Measurements from ENCODE around the gene ANKRD23.

The ANKRD23 gene

GRCh38 chr2:96813656-96814055, 30.2 kb downstream of the ANKRD23 start:
- no peaks in the 10 kb centered on the region for H3K27me3 ChIP-seq (ENCODE audit: insufficient read depth, low read length)
- H3K9me2 ChIP-seq (ENCODE audit: low read depth, low read length) = no peaks in the 10 kb centered on the region
- H3F3A ChIP-seq (ENCODE audit: insufficient read depth, low read length) = no peaks in the 10 kb centered on the region
- H3K36me3 ChIP-seq (ENCODE audit: insufficient read depth, low read length) = no peaks in the 10 kb centered on the region
- H3K4me2 ChIP-seq (ENCODE audit: low read length) = no peak overlapping the region
- no peaks in the 10 kb centered on the region for H3K9me3 ChIP-seq (ENCODE audit: low read length)
- no peak for TF ChIP-seq EZH2 (IDR thresholded peaks at IDR 0.05; ENCODE audit: borderline replicate concordance, low read length)
- TF ChIP-seq, protein P1, sequence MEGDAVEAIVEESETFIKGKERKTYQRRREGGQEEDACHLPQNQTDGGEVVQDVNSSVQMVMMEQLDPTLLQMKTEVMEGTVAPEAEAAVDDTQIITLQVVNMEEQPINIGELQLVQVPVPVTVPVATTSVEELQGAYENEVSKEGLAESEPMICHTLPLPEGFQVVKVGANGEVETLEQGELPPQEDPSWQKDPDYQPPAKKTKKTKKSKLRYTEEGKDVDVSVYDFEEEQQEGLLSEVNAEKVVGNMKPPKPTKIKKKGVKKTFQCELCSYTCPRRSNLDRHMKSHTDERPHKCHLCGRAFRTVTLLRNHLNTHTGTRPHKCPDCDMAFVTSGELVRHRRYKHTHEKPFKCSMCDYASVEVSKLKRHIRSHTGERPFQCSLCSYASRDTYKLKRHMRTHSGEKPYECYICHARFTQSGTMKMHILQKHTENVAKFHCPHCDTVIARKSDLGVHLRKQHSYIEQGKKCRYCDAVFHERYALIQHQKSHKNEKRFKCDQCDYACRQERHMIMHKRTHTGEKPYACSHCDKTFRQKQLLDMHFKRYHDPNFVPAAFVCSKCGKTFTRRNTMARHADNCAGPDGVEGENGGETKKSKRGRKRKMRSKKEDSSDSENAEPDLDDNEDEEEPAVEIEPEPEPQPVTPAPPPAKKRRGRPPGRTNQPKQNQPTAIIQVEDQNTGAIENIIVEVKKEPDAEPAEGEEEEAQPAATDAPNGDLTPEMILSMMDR (IDR thresholded peaks at IDR 0.05; ENCODE audit: low read length) = no peak
- H3K27ac ChIP-seq (ENCODE audit: low read depth, low read length, poor library complexity, severe bottlenecking) = no peak overlapping the region
- H3K79me2 ChIP-seq (ENCODE audit: insufficient read depth, low read length) = no peaks in the 10 kb centered on the region
- H3K4me3 ChIP-seq (ENCODE audit: low read depth, low read length, poor library complexity, severe bottlenecking) = no peak overlapping the region
- H2AFZ ChIP-seq (ENCODE audit: low read length) = no peak overlapping the region
- H4K20me1 ChIP-seq (ENCODE audit: insufficient read depth, low read length) = no peaks in the 10 kb centered on the region
- no peak overlapping the region for H3K9ac ChIP-seq (ENCODE audit: low read length)
- peaks cover 24% of the 10 kb centered on the region for H3K4me1 ChIP-seq (ENCODE audit: insufficient read depth, low read length, severe bottlenecking)

DNA sequence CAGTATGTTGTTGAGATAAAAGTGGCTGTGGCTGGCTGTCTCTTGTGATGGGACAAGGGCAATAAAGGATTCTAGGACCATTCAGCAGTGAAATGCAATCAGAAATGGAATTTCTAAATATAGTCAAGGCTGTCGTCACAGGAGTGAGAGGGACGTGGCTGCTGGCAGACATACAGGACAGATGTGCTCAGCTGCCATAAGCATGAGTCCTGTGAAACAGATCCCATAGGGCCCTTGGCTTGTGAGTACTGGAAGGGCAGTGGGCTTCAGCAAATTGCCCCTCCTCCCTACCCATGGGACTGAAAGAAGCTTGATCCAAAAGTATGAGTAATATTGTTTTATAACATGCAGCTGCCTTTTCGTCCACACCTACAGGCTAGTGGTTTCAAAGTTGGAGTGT, 31.9 kb downstream of the ANKRD23 start:
- H3K4me2 ChIP-seq (ENCODE audit: low read length) = no peak overlapping the region
- no peaks in the 10 kb centered on the region for H3K9me2 ChIP-seq (ENCODE audit: low read depth, low read length)
- no peaks in the 10 kb centered on the region for H3K79me2 ChIP-seq (ENCODE audit: insufficient read depth, low read length)
- no peaks in the 10 kb centered on the region for H3K27me3 ChIP-seq (ENCODE audit: insufficient read depth, low read length)
- H3K9me3 ChIP-seq (ENCODE audit: low read length) = no peaks in the 10 kb centered on the region
- no peaks in the 10 kb centered on the region for H4K20me1 ChIP-seq (ENCODE audit: insufficient read depth, low read length)
- TF ChIP-seq, protein P1 (IDR thresholded peaks at IDR 0.05; ENCODE audit: low read length) = no peak
- no peak for TF ChIP-seq EZH2 (IDR thresholded peaks at IDR 0.05; ENCODE audit: borderline replicate concordance, low read length)
- H3K9ac ChIP-seq (ENCODE audit: low read length) = no peak overlapping the region
- no peak overlapping the region for H3K27ac ChIP-seq (ENCODE audit: low read depth, low read length, poor library complexity, severe bottlenecking)
- no peak overlapping the region for H2AFZ ChIP-seq (ENCODE audit: low read length)
- no peak overlapping the region for H3K4me3 ChIP-seq (ENCODE audit: low read depth, low read length, poor library complexity, severe bottlenecking)
- H3F3A ChIP-seq (ENCODE audit: insufficient read depth, low read length) = no peaks in the 10 kb centered on the region
- H3K36me3 ChIP-seq (ENCODE audit: insufficient read depth, low read length) = no peaks in the 10 kb centered on the region
- H3K4me1 ChIP-seq (ENCODE audit: insufficient read depth, low read length, severe bottlenecking) = peaks cover 8% of the 10 kb centered on the region

- no peak overlapping the region for H3K4me3 ChIP-seq (ENCODE audit: low read depth, low read length, poor library complexity, severe bottlenecking)
- H3K27me3 ChIP-seq (ENCODE audit: insufficient read depth, low read length) = no peaks in the 10 kb centered on the region; the same call in 1 of the 2 replicates
- TF ChIP-seq EZH2 (IDR thresholded peaks at IDR 0.05; ENCODE audit: borderline replicate concordance, low read length) = no peak
- TF ChIP-seq, protein P1 (IDR thresholded peaks at IDR 0.05; ENCODE audit: low read length) = no peak
- H3K36me3 ChIP-seq (ENCODE audit: insufficient read depth, low read length) = no peaks in the 10 kb centered on the region; the same call in 1 of the 2 replicates
- H3K4me2 ChIP-seq (ENCODE audit: low read length) = no peak overlapping the region
- no peak overlapping the region for H3K27ac ChIP-seq (ENCODE audit: low read depth, low read length, poor library complexity, severe bottlenecking)
- no peaks in the 10 kb centered on the region for H3K79me2 ChIP-seq (ENCODE audit: insufficient read depth, low read length)
- peaks cover 16% of the 10 kb centered on the region for H3K4me1 ChIP-seq (ENCODE audit: insufficient read depth, low read length, severe bottlenecking)
- no peak overlapping the region for H2AFZ ChIP-seq (ENCODE audit: low read length)
- no peaks in the 10 kb centered on the region for H4K20me1 ChIP-seq (ENCODE audit: insufficient read depth, low read length)
- H3K9ac ChIP-seq (ENCODE audit: low read length) = no peak overlapping the region
- H3K9me2 ChIP-seq (ENCODE audit: low read depth, low read length) = no peaks in the 10 kb centered on the region
- H3F3A ChIP-seq (ENCODE audit: insufficient read depth, low read length) = no peaks in the 10 kb centered on the region
- H3K9me3 ChIP-seq (ENCODE audit: low read length) = no peaks in the 10 kb centered on the region
Measured at GRCh38 chr2:96810783-96811192, 33.0 kb downstream of the ANKRD23 start.

All from OCI-LY1 (cell line).